Measurements from ENCODE around the gene MMAB. TPM values are rescaled to one million over a fixed set of nuclear protein-coding genes. Genes with fewer than 3 reads are reported as not detected.

Gene MMAB
- total and polyA plus RNA-seq, 10 of the 15 experiments (the other 5 are each of a cell fraction or from before 2014, with no cell fraction given): 10.6 to 65.3 (median 45.2) TPM

DNA sequence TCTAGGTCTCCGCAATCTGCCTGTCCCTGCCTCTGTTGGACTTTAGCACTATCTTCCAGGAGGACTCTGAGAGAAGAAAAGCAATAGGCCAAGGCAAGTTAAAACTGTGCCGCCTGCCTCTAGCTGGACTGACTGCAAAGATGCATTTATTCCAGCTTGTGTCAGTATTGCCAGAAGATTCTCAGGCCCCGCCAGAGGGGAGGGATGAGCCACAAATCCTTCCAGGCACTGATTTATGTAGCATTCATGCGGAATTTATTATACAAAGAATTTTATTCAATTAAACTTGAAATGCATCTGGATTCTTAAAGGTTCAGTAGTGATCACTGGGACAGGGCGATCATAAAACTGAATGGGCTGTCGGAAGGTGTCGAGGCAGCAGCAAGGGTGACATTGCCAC lies 19.8 kb downstream of the MMAB start:
- ChIA-PET SMC1A (ENCODE audit: uncharacterized antibody, unreplicated experiment) (interaction anchor here (0.6 kb wide), 1 partner anchor 688 kb away, joined by 3 read pairs; no protein-coding TSS in a partner anchor), CTCF (interaction anchor here (1.0 to 1.6 kb wide), 3 partner anchors 20 to 222 kb away, joined by 4 to 5 read pairs (median 4); partner anchors contain the start of genes MMAB and MVK), RAD21 (ENCODE audit: unreplicated experiment) (no interaction called here), POLR2A (no interaction called here)
- H3K9me3 ChIP-seq (replicated peaks; ENCODE audit: control insufficient read depth, insufficient read depth, low read length): no peaks in the 10 kb centered on the region
- no peak overlapping the region for H2AFZ ChIP-seq (ENCODE audit: control insufficient read depth, low read depth, low read length)
- H3K9ac ChIP-seq (ENCODE audit: control insufficient read depth, insufficient read depth, low read length): no peak overlapping the region
- intact Hi-C loops (cut with micrococcal nuclease; ENCODE audit: unreplicated experiment): no loop called here
- H3K27ac ChIP-seq (ENCODE audit: control insufficient read depth, insufficient read depth): no peak overlapping the region
- H3K79me2 ChIP-seq (ENCODE audit: control insufficient read depth, insufficient read depth, low read length): no peaks in the 10 kb centered on the region
- H3K4me2 ChIP-seq (ENCODE audit: control insufficient read depth, insufficient read depth): no peak overlapping the region
- no peaks in the 10 kb centered on the region for H3K27me3 ChIP-seq (replicated peaks in 1 of 2; ENCODE audit: control insufficient read depth in 2 of 2, insufficient read depth in 2 of 2, low read length in 1 of 2)
- no peak overlapping the region for H3K4me3 ChIP-seq
- ATAC-seq (no peak), FAIRE-seq (no peak), DNase-seq (ENCODE audit: low read depth, low spot score) (no peak)
- TF ChIP-seq RFX5 (IDR thresholded peaks at IDR 0.05; ENCODE audit: low read depth, low read length) (no peak), YBX1 (IDR thresholded peaks at IDR 0.05) (no peak), NFYB (IDR thresholded peaks at IDR 0.05; ENCODE audit: insufficient read depth, low read depth, low read length) (no peak), RELA (IDR thresholded peaks at IDR 0.05; ENCODE audit: borderline replicate concordance, partially characterized antibody) (no peak), SP1 (IDR thresholded peaks at IDR 0.05; ENCODE audit: low read depth, low read length) (no peak), HCFC1 (IDR thresholded peaks at IDR 0.05; ENCODE audit: low read length) (no peak), TBL1XR1 (IDR thresholded peaks at IDR 0.05; ENCODE audit: low read depth, low read length) (no peak), CREM (IDR thresholded peaks at IDR 0.05; ENCODE audit: low read depth) (no peak), CBX3 (IDR thresholded peaks at IDR 0.05; ENCODE audit: borderline replicate concordance, low read depth) (no peak), HDAC6 (IDR thresholded peaks at IDR 0.05; ENCODE audit: unreplicated experiment) (no peak)
- TF ChIP-seq, protein P1, sequence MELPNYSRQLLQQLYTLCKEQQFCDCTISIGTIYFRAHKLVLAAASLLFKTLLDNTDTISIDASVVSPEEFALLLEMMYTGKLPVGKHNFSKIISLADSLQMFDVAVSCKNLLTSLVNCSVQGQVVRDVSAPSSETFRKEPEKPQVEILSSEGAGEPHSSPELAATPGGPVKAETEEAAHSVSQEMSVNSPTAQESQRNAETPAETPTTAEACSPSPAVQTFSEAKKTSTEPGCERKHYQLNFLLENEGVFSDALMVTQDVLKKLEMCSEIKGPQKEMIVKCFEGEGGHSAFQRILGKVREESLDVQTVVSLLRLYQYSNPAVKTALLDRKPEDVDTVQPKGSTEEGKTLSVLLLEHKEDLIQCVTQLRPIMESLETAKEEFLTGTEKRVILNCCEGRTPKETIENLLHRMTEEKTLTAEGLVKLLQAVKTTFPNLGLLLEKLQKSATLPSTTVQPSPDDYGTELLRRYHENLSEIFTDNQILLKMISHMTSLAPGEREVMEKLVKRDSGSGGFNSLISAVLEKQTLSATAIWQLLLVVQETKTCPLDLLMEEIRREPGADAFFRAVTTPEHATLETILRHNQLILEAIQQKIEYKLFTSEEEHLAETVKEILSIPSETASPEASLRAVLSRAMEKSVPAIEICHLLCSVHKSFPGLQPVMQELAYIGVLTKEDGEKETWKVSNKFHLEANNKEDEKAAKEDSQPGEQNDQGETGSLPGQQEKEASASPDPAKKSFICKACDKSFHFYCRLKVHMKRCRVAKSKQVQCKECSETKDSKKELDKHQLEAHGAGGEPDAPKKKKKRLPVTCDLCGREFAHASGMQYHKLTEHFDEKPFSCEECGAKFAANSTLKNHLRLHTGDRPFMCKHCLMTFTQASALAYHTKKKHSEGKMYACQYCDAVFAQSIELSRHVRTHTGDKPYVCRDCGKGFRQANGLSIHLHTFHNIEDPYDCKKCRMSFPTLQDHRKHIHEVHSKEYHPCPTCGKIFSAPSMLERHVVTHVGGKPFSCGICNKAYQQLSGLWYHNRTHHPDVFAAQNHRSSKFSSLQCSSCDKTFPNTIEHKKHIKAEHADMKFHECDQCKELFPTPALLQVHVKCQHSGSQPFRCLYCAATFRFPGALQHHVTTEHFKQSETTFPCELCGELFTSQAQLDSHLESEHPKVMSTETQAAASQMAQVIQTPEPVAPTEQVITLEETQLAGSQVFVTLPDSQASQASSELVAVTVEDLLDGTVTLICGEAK (IDR thresholded peaks at IDR 0.05; ENCODE audit: borderline replicate concordance): no peak
- H3K4me1 ChIP-seq (ENCODE audit: control insufficient read depth, insufficient read depth, low read length): no peaks in the 10 kb centered on the region
- BruUV-seq (replicated peaks): no TSS peak
- H4K20me1 ChIP-seq (ENCODE audit: control insufficient read depth, insufficient read depth): no peaks in the 10 kb centered on the region
- in situ Hi-C loops (cut with MboI): no loop called here
- no peaks in the 10 kb centered on the region for H3K36me3 ChIP-seq (ENCODE audit: control insufficient read depth in 2 of 2, insufficient read depth in 2 of 2, low read length in 1 of 2)
- WGBS (ENCODE audit: insufficient coverage, insufficient replicate concordance, low lambda C conversion rate, missing lambda C conversion rate): 78% methylated on average over 7 of the region's 7 CpGs

Data from GM12878 (cell line).